ACC112 (cell line): Measurements from ENCODE around the gene PADI2.

ENCODE experiments used
- H2AFZ ChIP-seq: fragments of 200-600 bp; sonication (generic); one replicate; pipeline ENCODE4 v1.6.0; 2017; ENCODE audit warnings: antibody characterized with exemption, low read length; ENCODE audit not compliant: unreplicated experiment
- H3K27ac ChIP-seq: fragments of 200-600 bp; sonication (generic); 2 replicates; pipeline ENCODE4 v1.5.1; 2014; ENCODE audit warnings: low read depth, mild to moderate bottlenecking, antibody characterized with exemption, low read length, moderate library complexity
- H3K27me3 ChIP-seq: fragments of 200-600 bp; sonication (generic); 2 replicates; pipeline ENCODE4 v1.6.1; 2014; ENCODE audit warnings: mild to moderate bottlenecking, antibody characterized with exemption, low read length, moderate library complexity, mixed read lengths; ENCODE audit not compliant: insufficient read depth
- H3K36me3 ChIP-seq: fragments of 200-600 bp; sonication (generic); 2 replicates; pipeline ENCODE4 v1.6.1; 2016; ENCODE audit warnings: mild to moderate bottlenecking, antibody characterized with exemption, low read length, moderate library complexity, mixed read lengths; ENCODE audit not compliant: insufficient read depth
- H3K4me1 ChIP-seq: fragments of 200-600 bp; sonication (generic); one replicate; pipeline ENCODE4 v1.6.1; 2016; ENCODE audit warnings: low read length, mixed read lengths; ENCODE audit not compliant: insufficient read depth, unreplicated experiment, control insufficient read depth
- H3K4me3 ChIP-seq: fragments of 200-600 bp; sonication (generic); 2 replicates; pipeline ENCODE4 v1.5.1; 2014; ENCODE audit warnings: mild to moderate bottlenecking, low read depth, low read length
- H3K79me2 ChIP-seq: fragments of 200-600 bp; sonication (generic); one replicate; pipeline ENCODE4 v1.6.0; 2016; ENCODE audit warnings: low read length; ENCODE audit not compliant: control insufficient read depth, unreplicated experiment, insufficient read depth

Gene PADI2

GRCh38 chr1:17055801-17056200 lies 63.5 kb downstream of the PADI2 start:
- Histone ChIP-seq H3K27me3 (peaks cover 12% of the 10 kb centered on the region), H3K4me1 (peaks cover 11% of the 10 kb centered on the region), H3K36me3 (no peaks in the 10 kb centered on the region), H3K79me2 (peaks cover 29% of the 10 kb centered on the region), H3K27ac (no peak overlapping the region), H3K4me3 (no peak overlapping the region), H2AFZ (no peak overlapping the region)

DNA sequence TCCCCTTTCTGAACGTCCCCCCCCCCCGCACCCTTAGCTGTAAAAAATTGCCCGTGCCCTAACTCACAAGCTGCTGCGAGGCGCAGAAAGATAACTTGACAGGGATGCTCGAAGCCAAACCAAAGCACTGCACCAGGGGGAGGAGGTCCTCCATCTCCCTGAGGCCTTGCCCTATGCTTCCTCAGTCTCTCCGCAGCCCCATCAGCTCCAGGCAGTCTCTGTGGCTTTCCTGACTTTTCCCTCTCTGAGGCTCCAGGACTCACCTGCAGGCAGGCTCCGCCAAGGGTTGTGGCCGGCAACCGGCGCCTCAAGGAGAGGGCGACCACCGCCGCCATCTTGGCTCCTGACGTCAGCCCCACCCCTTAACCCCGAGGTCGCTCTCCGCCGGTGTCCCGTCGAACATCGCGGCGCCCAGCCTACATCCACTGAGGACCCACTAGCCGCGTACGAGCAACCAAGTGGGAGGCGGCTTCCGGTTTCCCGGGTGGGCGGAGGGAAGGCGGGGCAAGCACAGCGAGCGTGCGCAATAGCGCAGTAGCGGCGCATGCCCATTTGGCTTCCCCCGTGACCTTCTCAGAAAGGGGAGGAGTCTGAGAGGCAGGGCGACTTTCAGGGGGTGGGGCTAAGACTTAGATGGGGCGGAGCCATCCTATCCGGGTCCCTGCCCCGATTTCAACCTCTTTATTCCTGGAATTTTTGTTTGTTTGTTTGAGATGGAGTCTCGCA lies 65.4 kb downstream of the PADI2 start, which contains the start of gene SDHB:
Gene SDHB (minus strand): TSS at position 348 of the 726 bp plus-strand sequence. CDS start 13 bp downstream, at position 335.
- Histone ChIP-seq H3K27ac (peak within 1 kb of the TSS; percentile 26; the same call in 1 of the 2 replicates), H3K36me3 (peaks cover 5% of the 10 kb centered on the region; the same call in 1 of the 2 replicates), H3K4me1 (peaks cover 11% of the 10 kb centered on the region), H2AFZ (peak within 1 kb of the TSS; percentile 75), H3K27me3 (peaks cover 8% of the 10 kb centered on the region), H3K4me3 (peak within 1 kb of the TSS; percentile 95), H3K79me2 (peaks cover 46% of the 10 kb centered on the region)

- peaks cover 5% of the 10 kb centered on the region; the same call in 1 of the 2 replicates for H3K36me3 ChIP-seq
- H3K79me2 ChIP-seq = peaks cover 48% of the 10 kb centered on the region
- H3K27ac ChIP-seq = peak overlapping the region; percentile 26; the same call in 1 of the 2 replicates
- peaks cover 11% of the 10 kb centered on the region for H3K4me1 ChIP-seq
- peak overlapping the region; percentile 95 for H3K4me3 ChIP-seq
- H3K27me3 ChIP-seq = peaks cover 3% of the 10 kb centered on the region
- peak overlapping the region; percentile 75 for H2AFZ ChIP-seq
These were observed 66.1 kb downstream of the PADI2 start for GRCh38 chr1:17053086-17053684.

DNA sequence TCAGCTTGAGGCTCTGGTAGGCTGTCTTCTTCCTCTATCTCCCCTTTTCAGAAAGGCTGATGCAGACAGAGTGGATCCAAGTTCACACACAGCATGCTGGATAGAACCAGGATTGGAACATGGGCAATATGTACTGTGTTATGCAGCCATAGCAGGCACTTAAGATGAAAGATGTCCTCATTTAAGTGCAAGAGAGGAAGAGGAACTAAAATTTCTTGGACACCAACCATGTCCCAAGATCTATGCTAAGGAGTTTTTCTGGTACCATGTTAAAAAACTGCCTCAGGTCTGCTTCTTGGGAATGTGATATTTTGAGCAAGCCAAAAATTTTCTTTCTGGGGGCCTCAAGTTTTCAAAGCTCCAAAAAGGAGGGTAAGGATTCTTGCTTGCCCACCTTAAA lies 66.6 kb downstream of the PADI2 start:
- Histone ChIP-seq H3K27me3 (no peaks in the 10 kb centered on the region), H3K4me3 (peak overlapping the region; percentile 95), H3K27ac (no peak overlapping the region), H2AFZ (no peak overlapping the region), H3K36me3 (peaks cover 5% of the 10 kb centered on the region; the same call in 1 of the 2 replicates), H3K79me2 (peaks cover 53% of the 10 kb centered on the region), H3K4me1 (peaks cover 11% of the 10 kb centered on the region)

DNA sequence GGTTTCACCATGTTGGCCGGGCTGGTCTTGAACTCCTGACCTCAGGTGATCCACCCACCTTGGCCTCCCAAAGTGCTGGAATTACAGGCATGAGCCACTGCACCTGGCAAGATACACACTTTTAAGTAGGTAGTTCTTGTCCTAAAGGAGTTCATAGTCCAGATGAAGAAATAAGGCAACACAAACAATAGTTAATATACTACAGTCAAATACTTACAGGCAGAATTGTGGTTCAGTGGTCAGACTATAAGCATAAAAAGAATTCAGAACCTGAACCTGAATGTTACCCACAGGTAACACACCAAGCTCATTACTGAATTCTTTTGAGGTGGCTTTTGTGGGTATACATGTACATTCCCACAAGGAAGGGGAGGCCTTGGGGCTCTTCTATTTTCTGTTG lies 67.2 kb downstream of the PADI2 start:
- peaks cover 53% of the 10 kb centered on the region for H3K79me2 ChIP-seq
- H3K27ac ChIP-seq = no peak overlapping the region
- H3K36me3 ChIP-seq = peaks cover 5% of the 10 kb centered on the region; the same call in 1 of the 2 replicates
- no peaks in the 10 kb centered on the region for H3K27me3 ChIP-seq
- H3K4me3 ChIP-seq = peak overlapping the region; percentile 95
- H3K4me1 ChIP-seq = peaks cover 11% of the 10 kb centered on the region
- no peak overlapping the region for H2AFZ ChIP-seq

GRCh38 chr1:17047924-17048323 lies 71.3 kb downstream of the PADI2 start:
- Histone ChIP-seq H3K4me1 (peaks cover 9% of the 10 kb centered on the region), H3K4me3 (no peak overlapping the region), H3K27ac (no peak overlapping the region)

DNA sequence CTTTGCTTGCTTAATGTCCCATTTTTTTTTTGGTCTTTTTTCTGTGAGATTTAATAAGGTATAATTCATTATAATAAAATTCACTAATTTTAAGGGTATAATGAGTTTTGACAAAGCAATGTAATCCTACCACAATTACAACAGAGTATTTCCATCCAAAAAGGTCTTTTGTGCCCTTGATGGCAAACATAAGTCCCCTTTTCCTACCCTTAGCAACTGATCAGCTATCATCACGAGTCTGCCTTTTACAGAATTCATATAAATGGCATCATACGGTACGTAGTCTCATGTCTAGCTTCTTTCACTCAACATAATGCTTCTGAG lies 73.0 kb downstream of the PADI2 start:
- Histone ChIP-seq H2AFZ (no peak overlapping the region), H3K27ac (no peak overlapping the region), H3K27me3 (no peaks in the 10 kb centered on the region), H3K4me1 (no peaks in the 10 kb centered on the region), H3K79me2 (peaks cover 37% of the 10 kb centered on the region), H3K36me3 (peaks cover 21% of the 10 kb centered on the region), H3K4me3 (no peak overlapping the region)

More at GRCh38 chr1:17047924-17048323, 71.3 kb downstream of the PADI2 start:
- Histone ChIP-seq H3K36me3 (peaks cover 21% of the 10 kb centered on the region), H3K79me2 (peaks cover 53% of the 10 kb centered on the region), H3K27me3 (no peaks in the 10 kb centered on the region), H2AFZ (no peak overlapping the region)

GRCh38 chr1:17045634-17046333 lies 73.5 kb downstream of the PADI2 start:
- H3K79me2 ChIP-seq = peaks cover 32% of the 10 kb centered on the region
- peak overlapping the region; percentile 60 for H3K4me3 ChIP-seq
- no peaks in the 10 kb centered on the region for H3K27me3 ChIP-seq
- H3K27ac ChIP-seq = no peak overlapping the region
- peaks cover 21% of the 10 kb centered on the region for H3K36me3 ChIP-seq
- peak overlapping the region; percentile 8 for H2AFZ ChIP-seq
- H3K4me1 ChIP-seq = no peaks in the 10 kb centered on the region

GRCh38 chr1:17045150-17045549 lies 74.1 kb downstream of the PADI2 start:
- no peaks in the 10 kb centered on the region for H3K4me1 ChIP-seq
- H3K36me3 ChIP-seq = peaks cover 21% of the 10 kb centered on the region
- H3K79me2 ChIP-seq = peaks cover 26% of the 10 kb centered on the region
- no peak overlapping the region for H3K4me3 ChIP-seq
- H3K27me3 ChIP-seq = no peaks in the 10 kb centered on the region
- H2AFZ ChIP-seq = no peak overlapping the region
- H3K27ac ChIP-seq = no peak overlapping the region

DNA sequence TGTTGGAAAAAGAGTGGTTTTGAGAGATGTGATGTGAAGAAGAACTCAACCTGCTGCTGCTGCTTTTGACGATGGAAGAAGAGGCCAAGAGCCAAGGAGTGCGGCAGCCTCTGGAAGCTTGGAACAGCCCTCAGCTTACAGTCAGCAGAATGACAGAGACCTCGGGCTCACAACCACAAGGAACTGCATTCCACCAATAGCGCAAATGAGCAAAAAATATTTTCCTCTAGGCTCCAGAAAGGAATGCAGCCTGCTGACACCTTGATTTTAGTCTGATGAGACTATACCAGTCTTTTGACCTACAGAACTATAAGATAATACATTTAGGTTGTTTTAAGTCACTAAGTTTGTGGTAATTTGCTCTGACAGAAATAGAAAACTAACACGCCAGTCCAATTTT lies 75.6 kb downstream of the PADI2 start:
- no peak overlapping the region for H2AFZ ChIP-seq
- H3K79me2 ChIP-seq = peaks cover 16% of the 10 kb centered on the region
- no peak overlapping the region for H3K27ac ChIP-seq
- peaks cover 21% of the 10 kb centered on the region for H3K36me3 ChIP-seq
- no peaks in the 10 kb centered on the region for H3K4me1 ChIP-seq
- no peak overlapping the region for H3K4me3 ChIP-seq
- H3K27me3 ChIP-seq = no peaks in the 10 kb centered on the region
